HUES6 (cell line): ENCODE results near the gene CD70.
"Not testable (repeated sequence)": the region's sequence is repeated elsewhere in the genome, so short reads cannot be mapped to it uniquely, and the experiment has no call there.

Source experiments
- H3K27ac ChIP-seq: 2 replicates; pipeline ENCODE4 v1.7.0; 2013; ENCODE audit warnings: low read depth, mild to moderate bottlenecking, low read length, inconsistent platforms
- H3K27me3 ChIP-seq: 2 replicates; pipeline ENCODE4 v1.6.1; 2013; ENCODE audit warnings: low read length; ENCODE audit not compliant: control insufficient read depth, insufficient read depth
- H3K36me3 ChIP-seq: 2 replicates; pipeline ENCODE4 v1.6.1; 2013; ENCODE audit warnings: low read length; ENCODE audit not compliant: control insufficient read depth, insufficient read depth
- H3K4me1 ChIP-seq: 2 replicates; pipeline ENCODE4 v1.6.1; 2013; ENCODE audit warnings: low read length; ENCODE audit not compliant: control insufficient read depth, insufficient read depth
- H3K4me3 ChIP-seq: 2 replicates; pipeline ENCODE4 v1.5.1; 2013; ENCODE audit warnings: low read depth, low read length
- H3K9ac ChIP-seq: one replicate; pipeline ENCODE4 v1.6.1; 2013; ENCODE audit warnings: mild to moderate bottlenecking, low read length
- H3K9me3 ChIP-seq: 2 replicates; pipeline ENCODE4 v1.6.1; 2013; ENCODE audit warnings: low read depth, low read length; ENCODE audit not compliant: control insufficient read depth, insufficient read depth

The CD70 gene

DNA sequence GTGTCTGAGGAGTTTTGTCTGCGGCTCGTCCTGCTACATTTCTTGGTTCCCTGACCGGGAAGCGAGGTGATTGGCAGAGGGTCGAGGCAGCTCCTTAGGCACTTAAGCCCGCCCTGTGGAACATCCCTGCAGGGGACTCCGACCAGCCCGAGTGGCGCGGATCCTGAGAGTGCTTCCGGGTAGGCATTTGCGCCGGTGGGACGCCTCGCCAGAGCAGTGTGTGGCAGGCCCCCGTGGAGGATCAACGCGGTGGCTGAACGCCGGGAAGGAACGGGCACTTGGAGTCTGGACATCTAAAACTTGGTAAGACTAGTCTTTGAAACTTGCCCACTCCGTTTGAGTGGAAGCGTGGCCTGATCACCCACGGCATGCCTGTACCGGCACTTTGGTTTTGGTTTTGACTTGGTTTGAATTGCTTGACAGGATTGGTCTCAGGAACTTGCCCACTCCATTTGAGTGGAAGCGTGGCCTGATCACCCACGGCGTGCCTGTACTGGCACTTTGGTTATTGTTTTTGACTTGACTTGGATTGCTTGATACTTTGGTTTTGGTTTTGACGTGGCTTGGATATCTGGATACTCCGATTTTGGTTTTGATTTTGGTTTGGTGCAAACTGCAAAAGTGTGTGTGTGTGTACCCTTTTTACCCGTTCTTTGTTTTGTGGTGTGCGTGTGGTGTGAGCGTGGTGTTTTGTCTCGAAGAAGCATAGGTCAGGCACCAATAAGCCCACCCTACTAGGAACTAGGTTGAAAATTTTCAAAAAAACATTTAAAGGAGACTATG, 6.7 kb upstream of the CD70 start:
- not testable (repeated sequence) for H3K9ac ChIP-seq, H3K4me1 ChIP-seq, H3K36me3 ChIP-seq, H3K27ac ChIP-seq, H3K4me3 ChIP-seq
- H3K27me3 ChIP-seq, result peaks cover 10% of the 10 kb centered on the region
- H3K9me3 ChIP-seq, result peaks cover 19% of the 10 kb centered on the region

DNA sequence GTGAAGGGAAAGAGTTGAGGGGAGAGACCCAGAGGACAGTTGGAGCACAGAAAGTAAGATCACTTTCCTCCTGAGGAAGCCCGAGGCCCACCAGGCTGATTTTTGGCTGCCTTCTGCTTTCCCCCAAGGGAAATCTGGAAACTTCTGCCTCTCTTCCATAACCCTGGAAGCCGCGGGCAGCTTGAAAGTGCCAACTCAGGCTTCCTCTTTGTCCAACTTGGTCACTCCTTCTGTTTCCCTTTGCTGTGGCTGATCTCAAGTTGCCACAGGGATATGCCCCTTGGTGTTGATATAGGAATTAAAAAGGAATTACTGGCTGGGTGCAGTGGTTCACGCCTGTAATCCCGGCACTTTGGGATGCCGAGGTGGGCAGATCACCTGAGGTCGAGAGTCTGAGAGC, 5.7 kb upstream of the CD70 start:
- H3K4me3 ChIP-seq, result no peak overlapping the region
- H3K9ac ChIP-seq, result no peak overlapping the region
- no peaks in the 10 kb centered on the region for H3K4me1 ChIP-seq
- H3K27me3 ChIP-seq, result peaks cover 18% of the 10 kb centered on the region
- no peaks in the 10 kb centered on the region for H3K36me3 ChIP-seq
- H3K9me3 ChIP-seq, result peaks cover 19% of the 10 kb centered on the region
- H3K27ac ChIP-seq, result no peak overlapping the region

DNA sequence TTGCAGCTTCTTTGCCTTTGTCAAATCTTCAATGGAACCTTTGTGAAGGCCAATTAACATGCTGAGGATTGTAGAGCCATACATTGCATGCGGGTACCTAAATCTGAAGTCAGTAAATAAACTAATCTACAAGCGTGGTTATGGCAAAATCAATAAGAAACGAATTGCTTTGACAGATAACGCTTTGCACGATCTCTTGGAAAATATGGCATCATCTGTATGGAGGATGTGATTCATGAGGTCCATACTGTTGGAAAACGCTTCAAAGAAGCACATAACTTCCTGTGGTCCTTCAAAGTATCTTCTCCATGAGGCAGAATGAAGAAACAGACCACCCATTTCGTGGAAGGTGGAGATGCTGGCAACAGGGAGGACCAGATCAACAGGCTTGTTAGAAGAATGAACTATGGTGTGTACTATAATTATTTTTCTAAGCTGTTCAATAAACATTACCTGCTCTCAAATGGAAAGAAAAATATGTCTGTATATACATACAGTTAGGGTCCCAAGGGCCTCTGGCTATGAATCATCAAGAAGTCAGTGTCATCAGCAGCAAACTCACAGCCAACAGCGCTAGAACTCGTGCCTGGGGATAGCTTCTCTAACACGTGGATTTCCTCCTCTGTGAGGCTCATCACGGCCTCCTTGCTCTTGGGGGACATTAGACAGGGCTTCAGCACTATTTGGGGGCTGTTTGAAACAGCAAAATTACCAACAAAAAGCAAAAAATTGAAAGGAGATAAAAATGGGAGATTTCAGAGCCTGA, 2.9 kb upstream of the CD70 start:
- H3K27ac ChIP-seq, result no peak overlapping the region
- peaks cover 8% of the 10 kb centered on the region; the same call in 1 of the 2 replicates for H3K4me1 ChIP-seq
- peaks cover 45% of the 10 kb centered on the region for H3K27me3 ChIP-seq
- peaks cover 19% of the 10 kb centered on the region for H3K9me3 ChIP-seq
- H3K4me3 ChIP-seq, result no peak overlapping the region
- H3K9ac ChIP-seq, result no peak overlapping the region
- H3K36me3 ChIP-seq, result no peaks in the 10 kb centered on the region

DNA sequence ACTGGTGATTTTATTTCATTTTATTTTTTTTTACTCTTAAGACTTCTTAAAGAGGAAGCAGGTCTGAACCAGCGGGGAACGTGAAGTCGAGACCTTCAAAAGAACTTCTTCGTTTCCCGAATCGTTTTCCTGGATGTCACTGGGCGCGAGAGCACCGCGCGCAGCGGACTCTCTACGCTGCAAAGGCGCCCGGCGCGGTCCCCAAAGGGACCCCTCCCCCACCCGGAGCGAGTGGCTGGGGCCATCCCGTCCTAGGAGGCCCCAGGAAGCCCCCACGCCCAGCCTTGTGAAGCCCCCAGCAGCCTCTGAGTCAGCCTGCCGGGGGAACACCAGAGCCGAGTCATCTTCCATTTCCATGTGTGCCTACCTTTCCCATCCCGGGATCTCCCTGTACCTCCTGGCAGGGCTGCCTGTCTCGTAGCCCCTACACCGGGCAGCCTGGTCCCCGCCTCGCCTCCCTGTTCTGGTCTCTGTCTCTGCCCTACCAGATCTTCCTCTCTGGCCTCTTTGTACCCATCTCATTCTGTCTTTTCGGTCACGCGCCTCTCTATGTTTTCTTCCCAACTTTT, 608 bp downstream of the CD70 start:
- peaks cover 76% of the 10 kb centered on the region for H3K27me3 ChIP-seq
- H3K4me1 ChIP-seq, result peaks cover 21% of the 10 kb centered on the region; the same call in 1 of the 2 replicates
- no peak overlapping the region for H3K27ac ChIP-seq
- peak overlapping the region; percentile 21 for H3K9ac ChIP-seq
- H3K4me3 ChIP-seq, result peak overlapping the region; percentile 69
- no peaks in the 10 kb centered on the region for H3K36me3 ChIP-seq
- no peaks in the 10 kb centered on the region for H3K9me3 ChIP-seq

DNA sequence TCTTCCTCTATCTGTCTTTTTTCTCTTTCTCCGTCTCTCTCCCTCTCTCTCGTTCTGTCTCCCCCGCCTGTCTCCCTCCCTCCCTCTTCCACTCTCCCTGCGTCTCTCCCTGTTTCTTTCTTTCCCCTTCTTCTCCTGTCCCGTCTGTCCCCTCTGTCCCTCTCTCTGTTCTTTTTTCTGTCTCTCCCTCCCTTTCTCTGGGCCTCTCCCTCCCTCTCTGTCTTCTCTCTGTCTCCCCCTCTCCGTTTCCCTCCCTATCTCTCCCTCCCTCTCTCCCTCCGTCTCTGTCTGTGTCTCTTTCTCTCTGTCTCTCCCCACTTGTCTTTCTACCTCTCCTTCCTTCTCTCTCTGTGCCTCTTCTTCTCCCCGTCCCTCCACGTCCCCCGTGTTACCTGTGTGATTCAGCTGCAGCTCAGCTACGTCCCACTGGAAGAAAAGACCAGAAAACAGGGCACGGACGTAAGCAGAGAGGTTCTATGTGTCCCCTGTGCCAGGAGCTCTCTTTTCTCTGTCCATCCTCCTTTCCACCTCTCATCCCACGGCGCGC, 1.2 kb downstream of the CD70 start:
- Histone ChIP-seq H3K4me1 (peaks cover 21% of the 10 kb centered on the region; the same call in 1 of the 2 replicates), H3K36me3 (no peaks in the 10 kb centered on the region), H3K27me3 (peaks cover 76% of the 10 kb centered on the region), H3K9ac (peak overlapping the region; percentile 21), H3K4me3 (peak overlapping the region; percentile 69), H3K27ac (no peak overlapping the region), H3K9me3 (no peaks in the 10 kb centered on the region)

DNA sequence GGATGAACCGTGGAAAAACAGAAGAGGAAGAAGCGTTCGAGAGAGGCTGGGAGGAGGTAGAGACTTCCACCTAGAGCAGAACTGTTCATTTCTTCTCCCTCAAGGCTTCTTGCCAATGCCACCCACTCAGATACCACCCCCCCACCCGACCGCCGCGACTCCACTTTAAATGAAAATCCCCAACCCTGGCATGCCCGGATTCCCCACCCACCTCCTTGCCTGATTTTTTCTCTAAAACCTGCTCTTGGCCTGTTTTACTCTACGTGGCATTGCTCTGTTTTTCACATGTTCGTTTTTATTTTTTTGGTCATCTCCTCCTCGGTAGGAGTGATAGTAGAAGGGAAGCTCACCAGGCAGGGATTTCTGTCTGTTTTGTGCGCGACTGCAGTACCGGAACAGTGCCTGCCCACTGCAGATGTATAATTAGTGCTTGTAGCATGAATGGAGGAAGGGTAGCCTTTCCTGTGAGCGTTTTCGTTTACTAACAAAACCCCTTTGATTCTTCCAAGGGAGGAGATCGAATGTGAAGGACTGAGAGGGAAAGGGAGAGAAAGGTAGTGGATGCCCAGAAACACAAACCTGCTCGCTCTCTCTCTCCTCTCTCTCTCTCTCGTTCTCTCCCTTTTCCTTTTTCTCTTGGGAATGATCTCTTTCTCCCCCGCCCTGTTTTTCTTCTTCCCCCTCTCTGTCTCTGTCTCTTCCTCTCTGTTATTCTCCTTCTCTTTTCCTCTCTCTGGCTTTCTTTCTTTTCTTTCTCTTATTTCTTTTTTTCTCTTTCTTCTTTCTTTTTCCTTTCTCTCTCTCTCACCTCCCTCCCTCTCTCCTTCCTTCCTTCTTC, 2.2 kb downstream of the CD70 start:
- Histone ChIP-seq H3K36me3 (no peaks in the 10 kb centered on the region), H3K27me3 (peaks cover 71% of the 10 kb centered on the region), H3K4me1 (peaks cover 21% of the 10 kb centered on the region; the same call in 1 of the 2 replicates), H3K9ac (peak overlapping the region; percentile 18), H3K4me3 (peak overlapping the region; percentile 62), H3K9me3 (no peaks in the 10 kb centered on the region), H3K27ac (no peak overlapping the region)

DNA sequence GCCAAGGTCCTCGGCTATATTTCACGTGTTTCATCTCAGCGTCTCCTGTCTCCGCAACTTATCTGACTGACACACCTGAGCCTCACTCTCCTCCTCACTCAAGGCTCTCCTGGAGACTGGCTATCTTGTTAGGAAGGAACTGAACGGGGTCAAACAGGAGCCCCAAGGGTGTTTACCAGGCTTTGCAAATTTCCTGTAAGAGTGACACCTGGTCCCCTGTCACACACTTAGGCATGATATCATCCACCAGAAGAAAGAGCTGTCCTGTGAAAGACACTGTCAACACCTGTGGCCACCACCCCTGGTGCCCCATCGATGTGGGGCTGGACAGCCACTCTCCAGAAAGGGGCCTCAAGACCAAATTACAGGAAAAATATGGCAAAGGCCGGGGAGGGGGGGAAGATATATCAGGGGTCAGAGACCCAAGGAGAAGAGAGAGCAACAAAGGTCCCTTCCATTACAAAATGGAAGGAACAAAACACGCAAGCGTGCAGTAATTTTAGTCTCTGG, 2.9 kb downstream of the CD70 start:
- no peaks in the 10 kb centered on the region for H3K9me3 ChIP-seq
- peaks cover 66% of the 10 kb centered on the region for H3K27me3 ChIP-seq
- H3K4me1 ChIP-seq, result peaks cover 21% of the 10 kb centered on the region; the same call in 1 of the 2 replicates
- no peak overlapping the region for H3K27ac ChIP-seq
- no peaks in the 10 kb centered on the region for H3K36me3 ChIP-seq
- H3K4me3 ChIP-seq, result peak overlapping the region; percentile 62
- H3K9ac ChIP-seq, result no peak overlapping the region

DNA sequence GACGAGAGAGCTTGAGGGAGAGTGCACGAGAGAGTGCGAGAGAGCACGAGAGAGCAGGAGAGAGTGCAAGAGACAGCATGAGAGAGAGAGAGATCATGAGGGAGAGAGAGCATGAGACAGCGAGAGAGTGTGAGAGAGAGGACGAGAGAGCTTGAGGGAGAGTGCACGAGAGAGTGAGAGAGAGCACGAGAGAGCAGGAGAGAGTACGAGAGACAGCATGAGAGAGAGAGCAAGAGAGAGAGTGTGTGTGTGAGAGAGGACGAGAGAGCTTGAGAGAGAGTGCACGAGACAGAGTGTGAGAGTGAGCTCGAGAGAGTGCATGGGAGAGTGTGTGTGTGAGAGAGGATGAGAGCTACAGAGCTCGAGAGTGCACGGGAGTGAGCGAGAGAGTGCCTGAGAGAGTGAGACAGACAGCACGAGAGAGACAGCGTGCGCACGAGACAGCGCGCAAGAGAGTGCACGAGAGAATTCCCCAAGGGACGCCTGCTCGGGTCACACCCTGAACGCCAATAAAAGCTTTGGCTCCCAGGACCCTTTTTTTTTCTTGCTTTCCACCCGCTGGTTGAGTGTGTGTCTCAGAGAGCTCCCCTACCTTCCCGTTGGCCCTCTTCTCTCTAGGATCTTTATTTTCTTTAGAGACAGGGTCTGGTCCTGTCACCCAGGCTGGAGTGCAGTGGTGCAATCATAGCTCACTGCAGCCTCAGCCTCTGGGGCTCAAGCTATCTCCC, 3.7 kb downstream of the CD70 start:
- no peak overlapping the region for H3K27ac ChIP-seq
- peaks cover 62% of the 10 kb centered on the region for H3K27me3 ChIP-seq
- peaks cover 21% of the 10 kb centered on the region; the same call in 1 of the 2 replicates for H3K4me1 ChIP-seq
- peak overlapping the region; percentile 8 for H3K9ac ChIP-seq
- no peaks in the 10 kb centered on the region for H3K36me3 ChIP-seq
- H3K4me3 ChIP-seq, result peak overlapping the region; percentile 62
- no peaks in the 10 kb centered on the region for H3K9me3 ChIP-seq

DNA sequence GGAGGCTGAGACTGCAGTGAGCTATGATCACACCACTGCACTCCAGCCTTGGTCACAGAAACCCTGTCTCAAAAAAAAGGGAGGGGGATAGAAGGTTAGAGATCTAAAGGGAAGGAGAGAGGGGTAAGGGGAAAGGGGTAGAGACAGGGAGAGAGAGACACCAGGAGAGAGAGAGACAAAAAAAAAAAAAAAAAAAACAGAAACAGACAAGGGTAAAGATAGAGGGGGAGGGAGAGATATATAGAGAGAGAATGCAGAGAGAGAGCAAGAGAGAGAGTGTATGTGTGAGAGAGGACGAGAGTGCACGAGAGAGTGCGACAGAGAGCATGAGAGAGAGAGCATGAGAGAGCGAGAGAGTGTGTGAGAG, 4.2 kb downstream of the CD70 start:
- H3K36me3 ChIP-seq, result no peaks in the 10 kb centered on the region
- H3K4me3 ChIP-seq, result peak overlapping the region; percentile 62
- no peaks in the 10 kb centered on the region for H3K9me3 ChIP-seq
- peaks cover 59% of the 10 kb centered on the region for H3K27me3 ChIP-seq
- H3K27ac ChIP-seq, result no peak overlapping the region
- H3K4me1 ChIP-seq, result peaks cover 21% of the 10 kb centered on the region; the same call in 1 of the 2 replicates
- H3K9ac ChIP-seq, result peak overlapping the region; percentile 8

DNA sequence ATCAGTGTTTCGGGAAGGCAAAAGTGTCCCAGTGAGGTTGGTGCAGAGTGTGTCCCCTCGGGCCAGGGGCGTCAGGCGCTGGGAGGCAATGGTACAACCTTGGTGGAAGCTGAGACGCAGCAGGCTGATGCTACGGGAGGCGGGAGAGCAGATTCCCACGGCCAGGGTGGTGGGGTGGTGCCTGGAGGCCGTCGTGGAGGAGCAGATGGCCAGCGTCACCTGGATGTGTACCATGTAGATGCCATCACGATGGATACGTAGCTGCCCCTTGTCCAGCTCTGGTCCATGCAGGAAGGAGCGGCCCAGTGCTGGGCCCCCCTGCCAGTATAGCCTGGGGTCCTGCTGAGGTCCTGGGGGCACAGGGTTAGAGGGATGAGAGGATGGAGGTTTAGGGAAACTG, 4.9 kb downstream of the CD70 start:
- peaks cover 21% of the 10 kb centered on the region; the same call in 1 of the 2 replicates for H3K4me1 ChIP-seq
- no peak overlapping the region for H3K4me3 ChIP-seq
- no peak overlapping the region for H3K9ac ChIP-seq
- H3K9me3 ChIP-seq, result no peaks in the 10 kb centered on the region
- H3K36me3 ChIP-seq, result no peaks in the 10 kb centered on the region
- no peak overlapping the region for H3K27ac ChIP-seq
- H3K27me3 ChIP-seq, result peaks cover 52% of the 10 kb centered on the region
